GM18502 (cell line): ENCODE measurements around the gene DUOX2.

ENCODE experiments used
- ATAC-seq: cut with Tn5 transposase; IDR thresholded peaks from one replicate; pipeline ENCODE4 v1.9.1; 2021; ENCODE audit warnings: mild to moderate bottlenecking; ENCODE audit not compliant: unreplicated experiment, poor library complexity

DUOX2 gene

GRCh38 chr15:45114076-45114750 is at the start of gene DUOX2, which contains the start of gene DUOXA2:
TSS of gene DUOX2 (minus strand) at chr15:45114172. CDS start at chr15:45113411, 761 bp downstream.
TSS of gene DUOXA2 (plus strand) at chr15:45114326. CDS start at chr15:45114606, 280 bp downstream.
- no peak for ATAC-seq

GRCh38 chr15:45163508-45163856 is 49.5 kb upstream of the DUOX2 start:
- no peak for ATAC-seq

- no peak for ATAC-seq
Measured at GRCh38 chr15:45162771-45163507, 49.0 kb upstream of the DUOX2 start.

GRCh38 chr15:45161666-45162065 is 47.7 kb upstream of the DUOX2 start:
- no peak for ATAC-seq

GRCh38 chr15:45157974-45158373 is 44.0 kb upstream of the DUOX2 start:
- ATAC-seq: no peak

GRCh38 chr15:45156744-45157455 is 42.9 kb upstream of the DUOX2 start:
- ATAC-seq: no peak

GRCh38 chr15:45155739-45156138 is 41.8 kb upstream of the DUOX2 start:
- ATAC-seq: no peak

GRCh38 chr15:45151998-45152828 is 38.2 kb upstream of the DUOX2 start:
- ATAC-seq: no peak

- no peak for ATAC-seq
Measured at GRCh38 chr15:45150997-45151396, 37.0 kb upstream of the DUOX2 start.

- no peak for ATAC-seq
Measured at GRCh38 chr15:45150481-45150880, 36.5 kb upstream of the DUOX2 start.

GRCh38 chr15:45149060-45149459 is 35.1 kb upstream of the DUOX2 start:
- no peak for ATAC-seq

GRCh38 chr15:45148076-45149059 is 34.4 kb upstream of the DUOX2 start:
- no peak for ATAC-seq

- ATAC-seq: no peak
Measured at GRCh38 chr15:45147606-45148005, 33.6 kb upstream of the DUOX2 start.

- no peak for ATAC-seq
Measured at GRCh38 chr15:45146405-45146804, 32.4 kb upstream of the DUOX2 start.

GRCh38 chr15:45144775-45145174 is 30.8 kb upstream of the DUOX2 start:
- no peak for ATAC-seq

GRCh38 chr15:45143946-45144345 is 30.0 kb upstream of the DUOX2 start:
- no peak for ATAC-seq

- ATAC-seq: no peak
Measured at GRCh38 chr15:45143056-45143455, 29.1 kb upstream of the DUOX2 start.

- ATAC-seq: no peak
Measured at GRCh38 chr15:45141386-45141785, 27.4 kb upstream of the DUOX2 start.

GRCh38 chr15:45140557-45141250 is 26.7 kb upstream of the DUOX2 start:
- ATAC-seq: no peak
